Progenitor cell of endocrine pancreas (in vitro differentiated cells): ENCODE measurements around the gene TNK2. TPM values are rescaled to one million over a fixed set of nuclear protein-coding genes. Genes with fewer than 3 reads are reported as not detected.

Source experiments
- DNase-seq: peaks from one replicate; pipeline ENCODE4 v3.0.0; 2021; ENCODE audit warnings: low spot score; ENCODE audit not compliant: unreplicated experiment
- H3K27ac Mint-ChIP-seq: 2 replicates; pipeline ENCODE4 v1.8.0; 2021; ENCODE audit warnings: mild to moderate bottlenecking, moderate library complexity, mixed read lengths
- H3K27me3 Mint-ChIP-seq: 2 replicates; pipeline ENCODE4 v1.8.0; 2021; ENCODE audit warnings: mixed read lengths
- H3K36me3 Mint-ChIP-seq: 2 replicates; pipeline ENCODE4 v1.8.0; 2022; ENCODE audit warnings: mixed read lengths; ENCODE audit not compliant: insufficient read depth
- H3K4me1 Mint-ChIP-seq: 2 replicates; pipeline ENCODE4 v1.8.0; 2021; ENCODE audit warnings: low read depth, mixed read lengths
- H3K4me3 Mint-ChIP-seq: 2 replicates; pipeline ENCODE4 v1.8.0; 2021; ENCODE audit warnings: low read depth, mild to moderate bottlenecking, moderate library complexity, mixed read lengths
- H3K9me3 Mint-ChIP-seq: 2 replicates; pipeline ENCODE4 v1.8.0; 2021; ENCODE audit warnings: low read depth, mixed read lengths
- CTCF ChIP-seq: fragments of 200-600 bp; sonication (generic); IDR thresholded peaks from one replicate; pipeline ENCODE4 v1.5.0; 2021; ENCODE audit warnings: antibody characterized with exemption, mild to moderate bottlenecking; ENCODE audit not compliant: unreplicated experiment
- total RNA-seq: library from RNA; stranded (reverse); gene quantifications from 2 replicates; pipeline ENCODE4 v1.2.1, GENCODE V29; 2021

TNK2 gene
- total RNA-seq, 1 donor from 2014 or later = 73.6 TPM

- H3K9me3 Mint-ChIP-seq = no peaks in the 10 kb centered on the region
- peak overlapping the region; percentile 64 for H3K27ac Mint-ChIP-seq
These were observed 38.8 kb downstream of the TNK2 start for GRCh38 chr3:195869413-195870001.

GRCh38 chr3:195868866-195869412 lies 39.4 kb downstream of the TNK2 start:
- Mint-ChIP-seq H3K27ac (no peak overlapping the region), H3K4me3 (no peak overlapping the region), H3K27me3 (no peaks in the 10 kb centered on the region), H3K9me3 (no peaks in the 10 kb centered on the region), H3K36me3 (peaks cover 4% of the 10 kb centered on the region), H3K4me1 (no peaks in the 10 kb centered on the region)
- DNase-seq = no peak
- no peak for TF ChIP-seq CTCF

More at GRCh38 chr3:195869413-195870001, 38.8 kb downstream of the TNK2 start:
- Mint-ChIP-seq H3K4me1 (no peaks in the 10 kb centered on the region), H3K36me3 (peaks cover 4% of the 10 kb centered on the region), H3K4me3 (no peak overlapping the region), H3K27me3 (no peaks in the 10 kb centered on the region)
- no peak for DNase-seq
- no peak for TF ChIP-seq CTCF

GRCh38 chr3:195868336-195868865 lies 40.0 kb downstream of the TNK2 start:
- no peaks in the 10 kb centered on the region for H3K9me3 Mint-ChIP-seq
- H3K4me3 Mint-ChIP-seq = no peak overlapping the region
- peaks cover 4% of the 10 kb centered on the region for H3K36me3 Mint-ChIP-seq
- H3K4me1 Mint-ChIP-seq = no peaks in the 10 kb centered on the region
- H3K27ac Mint-ChIP-seq = no peak overlapping the region
- no peak for DNase-seq
- no peaks in the 10 kb centered on the region for H3K27me3 Mint-ChIP-seq
- no peak for TF ChIP-seq CTCF

- Mint-ChIP-seq H3K4me1 (no peaks in the 10 kb centered on the region), H3K9me3 (no peaks in the 10 kb centered on the region), H3K27me3 (no peaks in the 10 kb centered on the region), H3K27ac (no peak overlapping the region), H3K36me3 (peaks cover 4% of the 10 kb centered on the region), H3K4me3 (no peak overlapping the region)
- TF ChIP-seq CTCF = no peak
- DNase-seq = no peak
These were observed 40.6 kb downstream of the TNK2 start for GRCh38 chr3:195867631-195868335.

GRCh38 chr3:195866686-195867511 lies 41.5 kb downstream of the TNK2 start:
- peaks cover 4% of the 10 kb centered on the region for H3K36me3 Mint-ChIP-seq
- H3K9me3 Mint-ChIP-seq = no peaks in the 10 kb centered on the region
- no peak overlapping the region for H3K27ac Mint-ChIP-seq

More at GRCh38 chr3:195866686-195867511, 41.5 kb downstream of the TNK2 start:
- no peak overlapping the region for H3K4me3 Mint-ChIP-seq
- no peak for TF ChIP-seq CTCF
- H3K4me1 Mint-ChIP-seq = no peaks in the 10 kb centered on the region
- no peaks in the 10 kb centered on the region for H3K27me3 Mint-ChIP-seq
- no peak for DNase-seq
